GM19193 (cell line): Measurements from ENCODE around the gene XIAP.

Source experiments
- POLR2A ChIP-seq: IDR thresholded peaks from 4 replicates; pipeline ENCODE4 v1.6.1; 2011; ENCODE audit not compliant: insufficient read depth, insufficient read length; ENCODE audit errors: extremely low read depth

The XIAP gene

GRCh38 chrX:123859846-123860838 lies at the start of gene XIAP:
Gene XIAP, plus strand, starts transcription at chrX:123860053. Its CDS starts 25,610 bp downstream, at chrX:123885663.
- peak; percentile 72 for TF ChIP-seq POLR2A

DNA sequence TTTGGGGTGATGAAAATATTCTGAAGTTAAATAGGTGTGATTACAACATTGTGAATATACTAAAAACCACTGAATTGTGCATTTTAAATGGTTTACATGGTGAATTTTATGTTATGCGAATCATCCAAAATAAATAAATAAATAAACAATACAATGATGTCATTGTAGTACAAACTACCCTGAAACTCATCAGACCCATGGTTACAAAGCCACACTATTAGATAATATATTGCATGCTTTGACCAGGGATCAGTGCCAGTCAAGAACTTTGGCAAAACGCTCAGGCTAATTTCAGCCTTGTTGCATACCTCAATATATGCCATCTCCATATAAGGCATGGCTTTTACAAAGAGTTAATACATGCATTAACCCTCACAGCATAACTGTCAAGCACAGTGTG lies 45.5 kb upstream of the XIAP start:
- TF ChIP-seq POLR2A, result no peak

GRCh38 chrX:123817288-123817894 lies 42.5 kb upstream of the XIAP start:
- no peak for TF ChIP-seq POLR2A

- TF ChIP-seq POLR2A, result no peak
Observed at GRCh38 chrX:123818243-123818642, 41.6 kb upstream of the XIAP start.

DNA sequence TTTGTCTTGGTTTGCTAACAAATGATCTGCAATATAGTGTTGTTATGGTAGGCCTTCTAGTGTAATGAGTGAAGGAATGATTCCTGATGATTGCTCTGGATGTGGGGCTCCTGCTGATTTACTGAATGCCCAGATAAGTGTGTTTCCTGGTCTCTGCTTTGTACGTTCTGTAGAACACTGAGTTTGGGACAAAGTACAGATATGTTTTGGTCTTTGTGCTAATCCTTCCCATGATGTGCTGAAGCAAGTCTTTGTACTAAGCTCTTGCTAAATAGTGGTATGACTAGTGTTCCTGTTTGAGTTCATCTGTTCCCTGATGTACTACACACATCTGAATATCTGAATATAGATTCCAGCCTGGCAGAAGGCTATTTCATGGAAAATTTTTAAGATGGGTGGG lies 36.9 kb upstream of the XIAP start:
- TF ChIP-seq POLR2A, result no peak

DNA sequence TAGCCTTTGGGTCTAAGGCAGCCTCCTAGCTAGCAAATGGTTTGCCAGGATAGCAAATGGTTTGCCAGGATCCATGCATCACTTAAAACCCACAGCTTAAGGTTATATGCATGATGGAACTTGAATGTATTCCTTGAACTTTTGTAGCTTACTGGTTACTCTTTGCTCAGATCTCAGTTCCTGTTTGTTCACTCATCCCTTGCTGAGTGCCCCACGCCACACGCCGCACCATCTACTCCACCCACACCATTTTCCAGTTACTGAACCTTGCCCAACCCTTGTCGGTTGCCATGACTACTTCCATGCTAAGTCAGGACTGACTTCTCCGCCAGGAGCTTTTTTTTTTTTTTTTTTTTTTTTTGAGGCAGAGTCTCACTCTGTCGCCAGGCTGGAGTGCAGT lies 29.5 kb upstream of the XIAP start:
- no peak for TF ChIP-seq POLR2A

DNA sequence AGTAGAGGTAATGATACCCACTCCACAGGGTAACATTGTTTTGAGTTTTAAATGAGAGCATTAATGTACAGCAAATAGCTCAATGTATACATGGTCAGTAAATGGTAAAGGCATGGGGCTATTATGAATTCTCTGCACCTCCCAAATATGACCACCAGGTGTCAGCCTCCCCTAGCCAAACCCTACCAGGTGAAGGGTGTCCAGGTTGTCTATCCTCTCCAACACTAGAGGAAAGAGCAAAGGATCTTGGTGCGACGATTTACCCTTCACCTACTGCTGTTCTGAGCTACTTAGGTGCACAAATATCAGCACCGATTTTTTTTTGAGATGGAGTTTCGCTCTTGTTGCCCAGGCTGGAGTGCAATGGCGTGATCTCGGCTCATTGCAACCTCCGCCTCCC lies 26.5 kb upstream of the XIAP start:
- no peak for TF ChIP-seq POLR2A

DNA sequence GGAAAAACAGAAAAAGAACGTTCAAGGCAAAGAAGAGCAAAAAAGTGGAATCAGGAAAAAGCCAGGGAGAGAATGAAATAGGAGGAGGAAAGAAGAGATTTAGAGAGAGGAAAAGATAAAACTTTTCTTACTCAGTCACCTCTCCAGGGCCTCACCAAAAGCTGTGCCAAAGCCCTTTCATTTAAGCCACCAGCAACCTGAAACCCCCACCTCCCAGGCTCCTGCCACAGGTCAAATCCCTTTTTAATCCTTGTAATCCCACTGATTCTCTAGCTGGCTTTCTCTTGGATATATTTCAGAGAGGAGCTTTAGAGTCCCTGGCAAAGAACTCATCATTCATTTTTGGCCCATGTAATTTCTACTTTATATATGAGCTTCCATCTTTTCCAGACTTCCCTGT lies 25.7 kb upstream of the XIAP start:
- no peak for TF ChIP-seq POLR2A

- TF ChIP-seq POLR2A, result no peak
Observed at GRCh38 chrX:123835661-123836371, 24.0 kb upstream of the XIAP start.

DNA sequence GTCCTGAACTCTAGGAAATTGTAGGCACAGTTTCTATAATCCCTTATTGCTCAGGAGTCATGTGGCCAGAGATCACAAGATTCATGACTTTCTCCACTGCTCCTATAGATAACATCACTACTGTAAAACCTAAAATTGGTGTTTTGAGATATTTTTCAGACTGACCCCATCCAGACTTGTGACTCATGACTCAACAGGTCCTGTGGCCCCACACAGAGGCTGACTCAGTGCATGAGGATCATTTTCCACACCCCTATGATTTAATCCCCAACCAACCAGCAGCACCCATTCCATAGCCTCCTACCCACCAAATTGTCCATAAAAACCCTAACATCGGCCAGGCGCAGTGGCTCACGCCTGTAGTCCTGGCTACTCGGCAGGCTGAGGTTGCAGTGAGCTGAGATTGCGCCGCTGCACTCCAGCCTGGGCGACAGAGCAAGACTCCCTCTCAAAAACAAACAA lies 13.2 kb upstream of the XIAP start:
- TF ChIP-seq POLR2A, result no peak

DNA sequence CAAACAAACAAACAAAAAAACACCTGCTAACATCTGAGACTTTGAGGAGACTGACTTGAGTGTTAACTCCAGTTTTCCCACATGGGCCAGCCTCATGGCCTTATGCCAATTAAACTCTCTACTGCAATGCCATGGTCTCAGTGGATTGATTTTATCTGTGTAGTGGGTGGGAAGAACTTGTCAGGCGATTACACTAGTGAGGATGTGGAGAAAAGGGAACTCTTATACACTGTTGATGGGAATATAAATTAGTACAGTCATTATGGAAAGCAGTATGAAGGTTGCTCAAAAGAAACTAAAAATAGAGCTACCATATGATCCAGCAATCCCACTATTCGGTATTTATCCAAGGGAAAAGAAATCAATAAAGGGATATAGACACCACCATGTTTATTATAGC lies 12.8 kb upstream of the XIAP start:
- no peak for TF ChIP-seq POLR2A

- TF ChIP-seq POLR2A, result no peak
Observed at GRCh38 chrX:123849096-123849495, 10.8 kb upstream of the XIAP start.

- no peak for TF ChIP-seq POLR2A
Observed at GRCh38 chrX:123851079-123851478, 8.8 kb upstream of the XIAP start.

GRCh38 chrX:123854329-123854728 lies 5.5 kb upstream of the XIAP start:
- no peak for TF ChIP-seq POLR2A

- TF ChIP-seq POLR2A, result no peak
Observed at GRCh38 chrX:123859409-123859845, 426 bp upstream of the XIAP start.
